ENCODE measurements around the gene TNIK.
A peak's percentile ranks its signal among the peaks of the same experiment; 100 is the strongest.

The TNIK gene

DNA sequence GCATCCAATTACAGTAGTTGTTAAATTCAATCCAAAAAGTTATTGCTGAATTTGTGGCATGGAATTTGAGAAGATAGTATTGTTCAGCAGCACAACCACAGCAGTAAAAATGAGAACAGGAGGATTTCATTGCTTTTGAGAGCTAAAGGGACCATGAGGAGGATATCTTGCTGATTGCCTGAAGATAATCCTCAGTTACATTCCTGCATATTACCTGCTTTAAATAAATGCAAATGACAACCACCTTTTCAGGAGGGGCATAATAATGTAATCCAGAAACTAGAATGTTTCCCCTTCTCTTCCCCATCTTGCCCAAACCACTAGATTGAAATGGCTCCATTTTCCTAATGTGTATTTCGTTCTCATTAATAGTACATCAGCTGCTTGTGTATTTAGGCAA lies 398.5 kb downstream of the TNIK start:
- TF ChIP-seq, protein P1, sequence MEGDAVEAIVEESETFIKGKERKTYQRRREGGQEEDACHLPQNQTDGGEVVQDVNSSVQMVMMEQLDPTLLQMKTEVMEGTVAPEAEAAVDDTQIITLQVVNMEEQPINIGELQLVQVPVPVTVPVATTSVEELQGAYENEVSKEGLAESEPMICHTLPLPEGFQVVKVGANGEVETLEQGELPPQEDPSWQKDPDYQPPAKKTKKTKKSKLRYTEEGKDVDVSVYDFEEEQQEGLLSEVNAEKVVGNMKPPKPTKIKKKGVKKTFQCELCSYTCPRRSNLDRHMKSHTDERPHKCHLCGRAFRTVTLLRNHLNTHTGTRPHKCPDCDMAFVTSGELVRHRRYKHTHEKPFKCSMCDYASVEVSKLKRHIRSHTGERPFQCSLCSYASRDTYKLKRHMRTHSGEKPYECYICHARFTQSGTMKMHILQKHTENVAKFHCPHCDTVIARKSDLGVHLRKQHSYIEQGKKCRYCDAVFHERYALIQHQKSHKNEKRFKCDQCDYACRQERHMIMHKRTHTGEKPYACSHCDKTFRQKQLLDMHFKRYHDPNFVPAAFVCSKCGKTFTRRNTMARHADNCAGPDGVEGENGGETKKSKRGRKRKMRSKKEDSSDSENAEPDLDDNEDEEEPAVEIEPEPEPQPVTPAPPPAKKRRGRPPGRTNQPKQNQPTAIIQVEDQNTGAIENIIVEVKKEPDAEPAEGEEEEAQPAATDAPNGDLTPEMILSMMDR (conservative IDR thresholded peaks at IDR 0.05; ENCODE audit: control insufficient read depth, insufficient read depth, low read depth, low read length) = no peak
- no peak for DNase-seq (ENCODE audit: low read depth)

DNA sequence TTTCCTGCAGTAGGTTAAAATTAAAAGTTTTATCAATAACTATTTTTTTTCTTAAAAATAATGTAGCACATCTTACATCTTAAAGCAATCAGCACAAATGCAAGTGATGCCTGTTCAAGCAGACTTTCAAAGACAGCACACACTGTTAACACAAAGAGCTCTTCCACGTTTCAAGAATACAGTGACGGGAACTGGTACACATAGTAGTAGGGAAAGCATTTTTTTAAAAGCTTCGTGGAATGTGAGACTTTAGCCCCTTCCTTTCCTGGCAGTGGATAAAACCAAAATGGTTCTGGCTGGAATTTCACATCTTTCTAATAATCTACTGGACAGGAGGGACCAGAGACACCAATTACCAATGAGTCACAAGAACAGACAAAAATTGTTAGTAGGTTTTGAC lies 400.2 kb downstream of the TNIK start:
- no peak for DNase-seq (ENCODE audit: low read depth)
- TF ChIP-seq, protein P1 (conservative IDR thresholded peaks at IDR 0.05; ENCODE audit: control insufficient read depth, insufficient read depth, low read depth, low read length) = no peak
- no peak overlapping the region for H3K4me3 ChIP-seq (ENCODE audit: control insufficient read depth, low read depth, low read length)

More for the DNA sequence above, 398.5 kb downstream of the TNIK start:
- H3K4me3 ChIP-seq (ENCODE audit: control insufficient read depth, low read depth, low read length) = no peak overlapping the region

DNA sequence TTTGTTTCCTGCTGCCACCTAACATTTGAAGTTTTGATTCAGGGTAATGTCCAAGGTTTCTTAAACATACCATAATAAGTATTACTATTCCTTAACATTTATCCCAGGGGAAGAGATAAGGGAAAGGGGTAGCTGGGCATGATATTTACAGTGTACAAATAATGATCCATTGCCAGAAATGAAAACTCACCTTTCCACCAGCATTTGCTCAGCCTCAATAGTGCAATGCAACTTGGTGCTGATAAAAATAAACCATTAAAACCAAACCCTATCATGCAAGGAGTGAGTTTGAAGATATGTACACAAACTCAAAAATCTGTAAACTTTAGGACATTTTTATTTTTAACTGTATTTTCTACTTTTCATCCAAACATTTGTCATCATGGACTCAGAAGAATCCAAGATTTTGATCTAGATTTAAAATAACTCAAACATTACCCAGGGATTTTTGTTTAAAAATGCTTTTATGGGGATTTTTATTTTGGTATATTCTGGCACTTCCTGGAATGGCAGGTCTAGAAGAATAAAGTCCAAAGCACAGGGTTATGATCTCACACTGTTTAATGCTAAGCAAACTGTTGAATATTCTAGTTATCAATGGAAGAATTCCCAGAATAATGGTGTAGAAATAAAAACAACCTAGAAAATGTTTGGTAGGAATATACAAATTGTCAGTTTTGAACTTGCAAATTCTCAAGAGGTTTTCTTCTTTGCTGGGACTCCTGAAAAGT lies 401.2 kb downstream of the TNIK start:
- TF ChIP-seq, protein P1 (conservative IDR thresholded peaks at IDR 0.05; ENCODE audit: control insufficient read depth, insufficient read depth, low read depth, low read length) = no peak
- H3K4me3 ChIP-seq (ENCODE audit: control insufficient read depth, low read depth, low read length) = no peak overlapping the region
- DNase-seq (ENCODE audit: low read depth) = no peak

DNA sequence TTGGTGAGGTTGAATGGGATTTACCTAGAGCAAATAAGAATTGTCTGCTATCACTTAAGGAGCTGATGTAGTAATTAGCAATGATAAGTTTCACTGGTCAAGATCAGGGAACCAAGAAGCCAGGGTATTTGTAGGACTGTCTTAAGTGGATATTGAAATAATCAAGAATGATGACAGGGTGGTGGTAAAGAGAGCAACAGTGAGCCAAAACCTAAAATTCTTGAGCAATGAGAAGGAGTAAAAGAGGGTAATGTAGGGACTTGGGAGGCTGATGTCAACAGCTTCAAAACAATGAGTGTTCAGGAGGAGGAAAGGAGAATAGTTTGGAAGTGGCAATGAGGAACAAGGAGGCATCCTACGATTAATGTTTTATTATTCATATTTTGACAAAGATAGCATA lies 402.1 kb downstream of the TNIK start:
- H3K4me3 ChIP-seq (ENCODE audit: control insufficient read depth, low read depth, low read length) = no peak overlapping the region
- TF ChIP-seq, protein P1 (conservative IDR thresholded peaks at IDR 0.05; ENCODE audit: control insufficient read depth, insufficient read depth, low read depth, low read length) = no peak
- peak; percentile 77 for DNase-seq (ENCODE audit: low read depth)

DNA sequence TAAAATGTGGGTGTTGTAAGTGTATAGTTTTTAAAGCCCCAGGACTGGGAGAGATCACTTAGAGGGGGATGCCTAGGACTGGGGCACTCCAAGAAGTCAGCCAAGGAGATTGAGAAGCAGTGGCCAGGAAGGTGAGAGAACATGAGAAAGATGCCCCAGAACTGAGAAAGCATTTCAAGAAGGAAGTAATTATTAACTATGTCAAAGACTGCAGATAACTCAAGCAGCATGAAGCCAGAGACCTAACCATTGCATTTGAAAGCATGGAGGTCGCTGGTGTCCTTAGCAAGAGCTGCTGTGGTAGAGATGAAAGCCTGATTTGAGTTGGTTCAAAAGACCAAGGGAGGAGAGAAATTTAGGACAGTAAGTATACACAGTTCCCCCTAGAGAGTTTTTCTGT lies 403.1 kb downstream of the TNIK start:
- no peak for DNase-seq (ENCODE audit: low read depth)
- H3K4me3 ChIP-seq (ENCODE audit: control insufficient read depth, low read depth, low read length) = no peak overlapping the region
- TF ChIP-seq, protein P1 (conservative IDR thresholded peaks at IDR 0.05; ENCODE audit: control insufficient read depth, insufficient read depth, low read depth, low read length) = no peak

DNA sequence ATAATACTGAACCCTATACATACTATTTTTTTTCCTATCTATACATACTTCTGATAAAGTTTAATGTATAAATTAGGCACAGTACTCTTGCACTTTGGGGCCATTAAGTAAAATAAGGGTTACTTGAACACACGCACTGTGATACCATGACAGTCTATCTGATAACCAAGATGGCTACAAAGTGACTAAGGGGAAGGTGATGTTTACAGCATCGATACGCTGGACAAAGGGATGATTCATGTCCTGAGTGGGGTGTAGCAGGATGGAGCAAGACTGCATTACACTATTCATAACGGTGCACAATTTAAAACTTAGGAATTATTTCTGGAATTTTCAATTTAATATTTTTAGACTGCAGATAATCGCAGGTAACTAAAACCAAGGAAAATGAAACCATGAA lies 403.7 kb downstream of the TNIK start:
- no peak overlapping the region for H3K4me3 ChIP-seq (ENCODE audit: control insufficient read depth, low read depth, low read length)
- peak; percentile 75 for DNase-seq (ENCODE audit: low read depth)
- TF ChIP-seq, protein P1 (conservative IDR thresholded peaks at IDR 0.05; ENCODE audit: control insufficient read depth, insufficient read depth, low read depth, low read length) = no peak

Measured in fibroblast of mammary gland (primary cell).